Spleen (tissue), 7 donors: ENCODE measurements around the gene SH3RF3.

Source experiments
- CTCF ChIP-seq, 11 experiments: fragments of 200-600 bp in 7 of 11; fragments of 450-650 bp in 4 of 11; sonication (generic) in 4 of 11; IDR thresholded peaks in 8 of 11; conservative IDR thresholded peaks in 3 of 11; 1 replicate in 7 of 11; 2 replicates in 4 of 11; pipeline versions ENCODE4 v1.4.0 to v1.8.0; 2016 to 2021; ENCODE audit warnings: antibody characterized with exemption in 11 of 11, inconsistent platforms in 4 of 11, mild to moderate bottlenecking in 1 of 11
- POLR2AphosphoS5 ChIP-seq, 3 donors: sonication (generic); formaldehyde crosslinking; IDR thresholded peaks; one replicate each; pipeline ENCODE4 v1.5.1; 2017; ENCODE audit warnings: antibody characterized with exemption in 3 of 3
- donor health status: DM: no; HTN: no; CAD: no; lungs with moderate emphysema.
- donor health status: DM: no; HTN: no; CAD: no.
- donor health status: DM: no; HTN: no; CAD: no.

GRCh38 chr2:109168086-109168485, 39.1 kb downstream of the SH3RF3 start:
- TF ChIP-seq CTCF (IDR thresholded peaks at IDR 0.05 in 8 of 11, conservative IDR thresholded peaks at IDR 0.05 in 3 of 11) (no peak), POLR2AphosphoS5 (IDR thresholded peaks at IDR 0.05) (no peak)
